ENCODE data around the gene SHROOM4. TPM values are rescaled to one million over a fixed set of nuclear protein-coding genes. Genes with fewer than 3 reads are reported as not detected.

The SHROOM4 gene
- polyA plus RNA-seq, 1 donor from 2014 or later: not detected

DNA sequence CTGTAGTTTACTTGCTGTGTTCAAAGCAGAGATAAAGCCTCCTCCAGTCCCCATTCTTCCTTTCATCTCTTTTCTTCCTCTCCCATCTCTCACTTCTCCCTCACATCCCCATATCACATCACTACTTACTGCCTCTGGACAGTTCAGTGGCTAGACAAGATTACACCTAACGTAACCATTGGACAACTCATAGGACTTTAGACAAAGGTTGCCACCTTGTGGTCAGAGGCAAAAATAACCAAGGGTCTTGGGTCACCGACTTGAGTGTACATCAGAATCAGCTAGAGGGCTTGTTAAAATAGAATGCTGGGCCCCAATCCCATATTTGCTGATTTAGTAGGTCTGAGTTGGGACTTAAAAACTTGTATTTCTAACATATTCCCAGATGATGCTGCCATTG, 234.0 kb downstream of the SHROOM4 start:
- Mint-ChIP-seq H3K4me1 (no peaks in the 10 kb centered on the region), H3K4me3 (no peak overlapping the region), H3K9me3 (no peaks in the 10 kb centered on the region), H3K27ac (no peak overlapping the region), H3K36me3 (no peaks in the 10 kb centered on the region), H3K27me3 (peaks cover 3% of the 10 kb centered on the region)

- H3K27ac Mint-ChIP-seq: no peak overlapping the region
- H3K4me3 Mint-ChIP-seq: no peak overlapping the region
- no peaks in the 10 kb centered on the region for H3K9me3 Mint-ChIP-seq
- no peaks in the 10 kb centered on the region for H3K36me3 Mint-ChIP-seq
- H3K4me1 Mint-ChIP-seq: no peaks in the 10 kb centered on the region
- H3K27me3 Mint-ChIP-seq: peaks cover 3% of the 10 kb centered on the region
These were observed 236.7 kb downstream of the SHROOM4 start for GRCh38 chrX:50577326-50577725.

DNA sequence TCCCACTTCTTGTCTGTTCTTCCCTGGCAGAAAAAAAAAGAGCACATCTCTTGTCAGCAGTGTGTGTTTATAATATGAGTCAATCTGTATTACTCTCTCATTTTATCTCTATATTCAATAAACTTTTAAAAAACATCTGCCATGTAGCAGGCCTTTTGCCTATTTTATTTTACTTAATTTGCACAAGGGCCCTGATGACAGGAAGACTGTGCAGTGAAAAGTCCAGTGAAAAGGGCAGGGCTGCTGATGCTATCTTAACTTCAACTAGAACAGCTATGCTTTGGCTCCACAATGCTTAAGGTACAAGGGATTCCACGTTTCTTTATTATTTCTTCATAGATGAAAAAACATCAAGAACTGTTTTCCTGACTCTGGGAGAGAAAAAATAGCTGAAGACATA, 246.4 kb downstream of the SHROOM4 start:
- H3K27ac Mint-ChIP-seq: no peak overlapping the region

DNA sequence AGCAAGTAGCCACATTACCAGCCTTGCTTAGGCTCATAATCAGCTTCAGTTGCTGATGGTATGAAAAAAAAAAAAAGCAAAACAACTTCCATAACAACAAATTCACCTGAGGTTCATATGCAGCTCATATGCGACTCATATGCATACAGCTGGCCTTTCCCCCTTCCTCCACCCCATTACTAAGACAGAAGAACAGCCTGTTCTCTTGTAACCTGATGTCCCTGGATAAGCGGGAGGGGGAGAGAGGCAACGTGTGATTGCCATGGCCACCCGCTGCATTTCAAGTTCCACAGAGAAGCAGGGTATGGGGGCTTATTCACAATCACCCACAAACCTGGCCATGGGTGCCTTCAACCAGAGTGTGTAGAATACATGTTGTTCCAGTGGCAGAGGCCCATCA, 248.3 kb downstream of the SHROOM4 start:
- no peaks in the 10 kb centered on the region for H3K27me3 Mint-ChIP-seq
- no peaks in the 10 kb centered on the region for H3K4me1 Mint-ChIP-seq
- H3K36me3 Mint-ChIP-seq: no peaks in the 10 kb centered on the region
- peaks cover 0 to 5% (median 1%) of the 10 kb centered on the region in 3 donors for H3K9me3 Mint-ChIP-seq
- H3K27ac Mint-ChIP-seq: no peak overlapping the region
- no peak overlapping the region for H3K4me3 Mint-ChIP-seq

More for the DNA sequence above, 246.4 kb downstream of the SHROOM4 start:
- no peaks in the 10 kb centered on the region for H3K4me1 Mint-ChIP-seq
- no peak overlapping the region for H3K4me3 Mint-ChIP-seq
- no peaks in the 10 kb centered on the region for H3K36me3 Mint-ChIP-seq
- H3K9me3 Mint-ChIP-seq: peaks cover 3 to 5% (median 5%) of the 10 kb centered on the region in 3 donors
- no peaks in the 10 kb centered on the region for H3K27me3 Mint-ChIP-seq

Other genes with a start within 250 kb of the SHROOM4 start
- gene BMP15, start 96.5 kb upstream of the SHROOM4 start, polyA plus RNA-seq: not detected

Data from IgD-negative memory B cell (primary cell).